GM12872 (cell line): ENCODE results near the gene ANTXR2.

ENCODE experiments used
- TF ChIP-seq, protein P1 (sequence below): IDR thresholded peaks from 3 replicates; pipeline ENCODE4 v1.5.1; 2011; ENCODE audit warnings: low read depth, mild to moderate bottlenecking, low read length, moderate library complexity; ENCODE audit not compliant: insufficient read depth

Gene ANTXR2

DNA sequence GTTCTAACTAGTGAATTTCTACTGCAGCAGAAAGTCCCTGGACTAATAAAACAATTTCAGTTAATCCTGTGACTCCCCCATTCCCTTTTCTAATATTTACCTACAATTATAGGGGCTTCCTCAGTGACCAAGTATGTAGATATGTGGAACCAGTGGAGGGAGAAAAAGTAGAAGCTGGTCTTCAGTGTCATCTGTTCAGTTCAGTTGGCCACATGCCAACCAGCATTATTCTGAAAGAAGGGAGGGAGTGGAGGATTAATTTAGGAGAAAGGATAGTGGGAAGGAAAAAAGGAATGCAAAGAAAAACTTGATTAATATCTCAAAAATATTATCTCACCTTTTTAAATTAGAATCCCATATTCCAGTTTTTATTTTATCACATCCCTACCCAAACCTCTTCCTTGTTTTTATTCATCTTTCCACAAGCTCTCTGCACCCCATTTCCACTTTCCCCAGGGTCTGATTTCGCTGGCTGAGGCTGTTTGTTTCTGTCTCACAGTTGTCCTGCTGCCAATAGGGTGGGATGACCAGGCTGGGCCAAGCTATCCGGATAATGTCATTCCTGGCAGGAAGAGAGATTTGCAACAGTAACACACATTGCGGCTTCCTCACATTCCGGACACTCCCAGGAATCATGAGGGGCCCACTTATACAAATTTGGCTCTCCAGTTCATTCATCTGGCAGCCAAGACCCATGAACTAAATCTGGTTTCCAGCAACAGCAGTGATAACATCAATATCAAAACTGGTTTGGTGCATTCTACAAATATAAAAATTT, 24.6 kb upstream of the ANTXR2 start:
- TF ChIP-seq, protein P1, sequence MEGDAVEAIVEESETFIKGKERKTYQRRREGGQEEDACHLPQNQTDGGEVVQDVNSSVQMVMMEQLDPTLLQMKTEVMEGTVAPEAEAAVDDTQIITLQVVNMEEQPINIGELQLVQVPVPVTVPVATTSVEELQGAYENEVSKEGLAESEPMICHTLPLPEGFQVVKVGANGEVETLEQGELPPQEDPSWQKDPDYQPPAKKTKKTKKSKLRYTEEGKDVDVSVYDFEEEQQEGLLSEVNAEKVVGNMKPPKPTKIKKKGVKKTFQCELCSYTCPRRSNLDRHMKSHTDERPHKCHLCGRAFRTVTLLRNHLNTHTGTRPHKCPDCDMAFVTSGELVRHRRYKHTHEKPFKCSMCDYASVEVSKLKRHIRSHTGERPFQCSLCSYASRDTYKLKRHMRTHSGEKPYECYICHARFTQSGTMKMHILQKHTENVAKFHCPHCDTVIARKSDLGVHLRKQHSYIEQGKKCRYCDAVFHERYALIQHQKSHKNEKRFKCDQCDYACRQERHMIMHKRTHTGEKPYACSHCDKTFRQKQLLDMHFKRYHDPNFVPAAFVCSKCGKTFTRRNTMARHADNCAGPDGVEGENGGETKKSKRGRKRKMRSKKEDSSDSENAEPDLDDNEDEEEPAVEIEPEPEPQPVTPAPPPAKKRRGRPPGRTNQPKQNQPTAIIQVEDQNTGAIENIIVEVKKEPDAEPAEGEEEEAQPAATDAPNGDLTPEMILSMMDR = no peak

DNA sequence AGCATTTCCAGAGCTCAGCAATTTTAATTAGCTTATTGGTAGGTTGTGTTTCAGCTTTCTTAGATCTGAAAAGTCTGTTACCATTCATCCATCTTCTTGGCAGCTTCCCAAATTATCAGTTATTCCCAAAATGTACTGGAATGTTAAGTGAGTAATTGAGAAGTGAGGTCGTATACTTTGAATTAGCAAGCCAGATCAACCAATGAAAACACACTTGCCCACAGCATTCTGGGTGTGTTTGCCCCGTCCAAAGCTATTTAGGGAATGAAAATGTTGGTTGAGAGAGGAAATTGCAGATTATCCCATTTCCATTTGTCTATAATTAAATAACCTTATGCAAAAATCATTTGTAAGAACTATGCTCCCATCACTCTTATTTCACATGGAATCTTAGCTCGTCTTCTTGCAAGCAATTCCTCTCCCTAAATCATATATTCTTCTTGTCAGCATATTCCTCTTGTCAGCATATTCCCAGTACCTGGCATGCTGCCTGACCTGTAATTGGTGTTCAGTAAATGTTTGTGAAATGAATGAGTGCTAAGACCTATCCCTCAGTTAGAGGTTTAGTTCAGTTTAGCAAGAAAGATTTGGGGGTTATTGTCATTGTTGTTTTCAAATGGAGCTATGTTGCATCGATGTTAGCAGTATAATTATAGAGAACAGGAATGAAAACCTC, 23.3 kb upstream of the ANTXR2 start:
- TF ChIP-seq, protein P1 = no peak

DNA sequence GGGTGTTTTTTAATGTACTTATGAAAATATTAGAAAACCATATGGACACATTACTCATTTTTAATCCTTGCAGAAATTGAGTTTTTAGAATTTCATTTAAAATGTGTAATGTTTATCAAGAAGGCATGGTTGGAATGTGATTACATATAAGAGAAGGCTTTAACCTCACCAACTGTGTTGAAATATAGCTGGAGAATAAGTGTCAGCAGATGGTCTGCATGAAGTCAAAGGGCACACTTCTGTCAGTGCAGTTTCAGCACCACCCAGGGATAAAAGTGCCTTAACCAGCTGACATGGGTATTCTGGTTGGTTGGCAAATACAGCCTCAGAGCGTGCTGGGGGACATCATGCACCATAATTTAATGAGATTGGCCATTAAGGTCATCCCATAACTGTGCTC, 21.2 kb upstream of the ANTXR2 start:
- TF ChIP-seq, protein P1 = no peak

DNA sequence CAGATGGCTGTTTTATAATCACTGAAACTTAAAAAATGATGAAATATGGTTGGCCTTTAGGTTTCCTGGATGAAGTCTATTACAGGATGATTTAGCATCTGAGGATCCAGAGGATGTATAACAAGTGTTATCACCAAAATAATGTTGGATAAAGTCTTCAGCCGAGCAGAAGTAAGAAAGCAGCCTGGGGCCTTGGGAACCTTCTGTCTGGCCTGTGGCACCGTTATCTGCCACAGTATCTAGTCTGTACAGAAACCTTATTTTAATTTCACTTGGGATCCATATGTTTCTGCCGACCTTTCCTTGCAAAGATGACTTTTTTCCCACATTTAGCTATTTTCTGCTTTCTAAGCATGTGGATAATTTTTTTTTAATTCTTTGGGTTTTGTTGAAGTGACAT, 20.5 kb upstream of the ANTXR2 start:
- TF ChIP-seq, protein P1 = no peak

DNA sequence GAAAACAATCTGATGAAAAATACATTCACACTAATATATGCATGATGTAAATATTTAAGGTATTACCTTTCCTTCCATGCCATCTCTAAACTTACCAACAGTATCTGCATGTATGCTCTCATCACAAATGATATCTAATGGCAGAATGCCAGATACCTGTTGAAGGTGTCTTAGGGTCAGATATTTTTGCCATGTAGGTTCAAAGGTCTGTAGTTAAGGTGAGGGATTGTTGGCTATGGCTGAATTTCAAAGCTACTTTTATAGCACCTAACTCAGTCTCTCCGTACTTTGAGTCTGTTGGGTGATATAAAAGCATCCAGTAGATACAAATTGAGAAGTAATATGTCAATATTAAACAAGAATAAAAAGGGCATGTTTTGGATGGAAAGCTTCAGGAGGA, 19.8 kb upstream of the ANTXR2 start:
- TF ChIP-seq, protein P1 = no peak

DNA sequence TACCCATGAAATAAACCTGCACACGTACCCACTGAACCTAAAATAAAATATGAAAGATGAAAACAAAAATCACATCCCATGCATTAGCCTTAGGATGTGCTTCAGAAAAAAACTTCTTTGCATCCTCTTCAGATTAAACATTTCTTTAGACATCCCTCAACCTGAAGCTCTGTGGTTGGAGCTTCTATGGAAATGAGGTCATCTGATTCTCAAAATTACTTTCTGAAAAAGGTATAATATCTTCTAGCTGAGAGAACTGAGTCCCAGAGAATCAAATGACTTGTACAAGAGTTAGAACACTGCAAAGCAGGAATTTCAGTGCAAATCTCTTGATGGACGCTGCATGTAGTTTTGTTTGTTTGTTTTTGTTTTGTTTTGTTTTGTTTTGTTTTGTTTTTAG, 19.1 kb upstream of the ANTXR2 start:
- TF ChIP-seq, protein P1 = no peak

DNA sequence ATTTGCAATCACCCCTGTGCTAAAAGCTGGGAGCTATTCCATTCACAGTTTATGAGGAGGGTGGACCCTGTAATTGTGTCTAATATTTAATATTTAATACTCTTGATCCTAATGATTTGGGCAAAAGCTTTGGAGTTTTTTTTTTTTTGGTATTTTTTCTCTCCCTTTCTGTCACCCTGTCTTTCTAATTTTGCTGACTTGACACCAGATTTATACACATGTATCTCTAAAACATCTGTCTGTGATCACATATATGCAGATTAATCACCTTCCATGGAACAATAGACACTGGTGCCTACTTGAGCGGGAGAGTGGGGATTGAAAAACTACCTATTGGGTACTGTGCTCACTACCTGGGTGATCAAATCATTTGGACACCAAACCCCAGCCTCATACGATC, 18.7 kb upstream of the ANTXR2 start:
- TF ChIP-seq, protein P1 = no peak
